ENCODE measurements around the gene EYS. TPM values are rescaled to one million over a fixed set of nuclear protein-coding genes. Genes with fewer than 3 reads are reported as not detected.

EYS gene
- total RNA-seq, 1 experiment from 2014 or later = not detected

GRCh38 chr6:63676412-63677114 lies 2030.5 kb downstream of the EYS start:
- no peaks in the 10 kb centered on the region for H4K20me1 ChIP-seq (ENCODE audit: insufficient read depth)
- no peak overlapping the region for H2AFZ ChIP-seq (ENCODE audit: low read depth, low read length, poor library complexity, severe bottlenecking)
- RAD21 ChIA-PET (ENCODE audit: low non-redundant PET in 1 of 2, low total read pairs in 2 of 2, uncharacterized antibody in 2 of 2, unreplicated experiment in 2 of 2) = no interaction called here
- POLR2A ChIA-PET = no interaction called here
- no peak for TF ChIP-seq POLR2AphosphoS5 (IDR thresholded peaks at IDR 0.05; ENCODE audit: low read depth, low read length)
- TF ChIP-seq CTCF (IDR thresholded peaks at IDR 0.05 in 2 of 3, conservative IDR thresholded peaks at IDR 0.05 in 1 of 3; ENCODE audit: borderline replicate concordance in 1 of 3, insufficient read depth in 1 of 3, low read depth in 2 of 3, low read length in 2 of 3) = no peak
- TF ChIP-seq EZH2 (IDR thresholded peaks at IDR 0.05) = no peak
- TF ChIP-seq RAD21 (IDR thresholded peaks at IDR 0.05; ENCODE audit: low read depth) = no peak
- TF ChIP-seq EGR1 (IDR thresholded peaks at IDR 0.05; ENCODE audit: low read depth) = no peak
- TF ChIP-seq POLR2A (IDR thresholded peaks at IDR 0.05; ENCODE audit: borderline replicate concordance, extremely low read depth, insufficient read depth, insufficient read length) = no peak
- TF ChIP-seq SRF (IDR thresholded peaks at IDR 0.05; ENCODE audit: low read depth) = no peak
- no peak for TF ChIP-seq ELF1 (IDR thresholded peaks at IDR 0.05; ENCODE audit: borderline replicate concordance, low read depth)
- no peak overlapping the region for H3K9ac ChIP-seq (ENCODE audit: low read length)
- no peaks in the 10 kb centered on the region for H3K4me1 ChIP-seq (ENCODE audit: control insufficient read depth in 1 of 2, insufficient read depth in 2 of 2, low read length in 2 of 2)
- H3K4me3 ChIP-seq (replicated peaks in 1 of 2; ENCODE audit: low read depth in 1 of 2, low read length in 2 of 2) = no peak overlapping the region
- no peak for DNase-seq (ENCODE audit: low read depth, low spot score)
- no peak overlapping the region for H3K4me2 ChIP-seq (ENCODE audit: low read length)
- no peaks in the 10 kb centered on the region; a peak in 1 of 4 replicates for H3K9me3 ChIP-seq (ENCODE audit: control insufficient read depth in 1 of 2, insufficient read depth in 1 of 2, low read depth in 1 of 2, low read length in 2 of 2)
- CTCF ChIA-PET = no interaction called here
- H3K27me3 ChIP-seq (ENCODE audit: insufficient read depth, low read length) = no peaks in the 10 kb centered on the region
- no TSS peak for BruUV-seq (replicated peaks)
- no peaks in the 10 kb centered on the region for H3K9me2 ChIP-seq (ENCODE audit: insufficient read depth)
- no peaks in the 10 kb centered on the region; a peak in 2 of 4 replicates for H3K36me3 ChIP-seq (ENCODE audit: control insufficient read depth in 1 of 2, insufficient read depth in 2 of 2, low read length in 2 of 2)
- no peak overlapping the region for H3K27ac ChIP-seq (ENCODE audit: low read depth, low read length)
- intact Hi-C loops (cut with micrococcal nuclease) = no loop called here
- ATAC-seq = no peak
- H3K79me2 ChIP-seq (ENCODE audit: insufficient read depth, low read length) = peaks cover 91% of the 10 kb centered on the region

- POLR2A ChIA-PET = no interaction called here
- RAD21 ChIA-PET (ENCODE audit: low non-redundant PET in 1 of 2, low total read pairs in 2 of 2, uncharacterized antibody in 2 of 2, unreplicated experiment in 2 of 2) = no interaction called here
- ATAC-seq (no peak), DNase-seq (ENCODE audit: low read depth, low spot score) (no peak)
- Histone ChIP-seq H3K27me3 (ENCODE audit: insufficient read depth, low read length) (no peaks in the 10 kb centered on the region), H3K79me2 (ENCODE audit: insufficient read depth, low read length) (peaks cover 92% of the 10 kb centered on the region), H3K4me3 (replicated peaks in 1 of 2; ENCODE audit: low read depth in 1 of 2, low read length in 2 of 2) (no peak overlapping the region), H3K4me2 (ENCODE audit: low read length) (no peak overlapping the region), H3K36me3 (ENCODE audit: control insufficient read depth in 1 of 2, insufficient read depth in 2 of 2, low read length in 2 of 2) (no peaks in the 10 kb centered on the region; a peak in 1 of 4 replicates), H4K20me1 (ENCODE audit: insufficient read depth) (no peaks in the 10 kb centered on the region), H3K27ac (ENCODE audit: low read depth, low read length) (no peak overlapping the region), H2AFZ (ENCODE audit: low read depth, low read length, poor library complexity, severe bottlenecking) (no peak overlapping the region), H3K9ac (ENCODE audit: low read length) (no peak overlapping the region), H3K4me1 (ENCODE audit: control insufficient read depth in 1 of 2, insufficient read depth in 2 of 2, low read length in 2 of 2) (no peaks in the 10 kb centered on the region), H3K9me2 (ENCODE audit: insufficient read depth) (no peaks in the 10 kb centered on the region), H3K9me3 (ENCODE audit: control insufficient read depth in 1 of 2, insufficient read depth in 1 of 2, low read depth in 1 of 2, low read length in 2 of 2) (no peaks in the 10 kb centered on the region; a peak in 1 of 4 replicates)
- BruUV-seq (replicated peaks) = no TSS peak
- intact Hi-C loops (cut with micrococcal nuclease) = no loop called here
- CTCF ChIA-PET = no interaction called here
- TF ChIP-seq MAX (IDR thresholded peaks at IDR 0.05) = no peak
- no peak for TF ChIP-seq TCF7L2 (IDR thresholded peaks at IDR 0.05; ENCODE audit: borderline replicate concordance, extremely low read depth, insufficient read depth, insufficient read length)
- TF ChIP-seq CEBPB (IDR thresholded peaks at IDR 0.05; ENCODE audit: low read depth) = no peak
- no peak for TF ChIP-seq POLR2A (IDR thresholded peaks at IDR 0.05; ENCODE audit: borderline replicate concordance, extremely low read depth, insufficient read depth, insufficient read length)
- TF ChIP-seq CBX3 (IDR thresholded peaks at IDR 0.05; ENCODE audit: low read depth) = no peak
- no peak for TF ChIP-seq ZNF274 (IDR thresholded peaks at IDR 0.05; ENCODE audit: low read depth, low read length)
- no peak for TF ChIP-seq ATF3 (IDR thresholded peaks at IDR 0.05)
- no peak for TF ChIP-seq RAD21 (IDR thresholded peaks at IDR 0.05; ENCODE audit: low read depth)
- no peak for TF ChIP-seq FOSL1 (IDR thresholded peaks at IDR 0.05; ENCODE audit: low read depth)
Observed at GRCh38 chr6:63675138-63675537, 2031.9 kb downstream of the EYS start.
